CD4-positive, alpha-beta T cell treated with Interleukin-6 at 100 ng/mL for 8 hours (primary cell): ENCODE data around the gene CCDC13.

Source experiments
- DNase-seq: peaks from one replicate; pipeline ENCODE4 v3.0.0-alpha.2; 2020; ENCODE audit warnings: mixed read lengths, low spot score

CCDC13 gene

GRCh38 chr3:42732829-42733459 is 40.1 kb downstream of the CCDC13 start:
- no peak for DNase-seq

DNA sequence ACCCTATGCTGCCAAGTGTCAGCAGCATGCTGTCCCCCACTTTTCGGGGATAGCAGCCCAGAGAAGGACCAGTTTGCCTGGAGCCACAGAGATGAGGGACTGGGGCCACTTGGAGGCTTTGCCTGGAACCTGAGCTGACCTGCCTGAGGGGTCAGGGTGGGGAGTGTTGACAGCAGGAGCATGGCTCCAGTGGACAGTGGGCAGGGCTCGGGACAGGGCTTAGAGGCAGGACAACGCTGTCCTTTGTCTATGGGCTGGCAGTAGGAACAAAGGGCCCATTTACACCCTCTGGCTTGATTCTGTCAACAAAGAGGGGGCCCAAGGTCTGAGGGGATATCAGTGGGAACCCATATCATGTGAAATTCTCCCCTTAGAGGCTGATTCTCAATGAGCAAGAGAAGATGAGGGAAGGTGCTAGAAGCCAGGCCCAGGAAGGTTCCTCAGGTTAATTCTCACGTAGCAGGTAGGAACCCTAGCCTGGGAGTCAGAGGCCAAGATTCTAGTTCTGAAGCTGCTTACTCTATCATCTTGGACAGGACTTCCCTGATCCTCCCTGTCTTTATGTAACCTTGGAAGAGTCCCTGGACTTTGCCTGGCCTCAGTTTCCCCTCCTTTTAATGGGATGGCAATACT is 40.7 kb downstream of the CCDC13 start:
- DNase-seq, result no peak

- DNase-seq, result no peak
These were observed 41.4 kb downstream of the CCDC13 start for GRCh38 chr3:42731476-42732195.

GRCh38 chr3:42730706-42731420 is 42.2 kb downstream of the CCDC13 start:
- no peak for DNase-seq

DNA sequence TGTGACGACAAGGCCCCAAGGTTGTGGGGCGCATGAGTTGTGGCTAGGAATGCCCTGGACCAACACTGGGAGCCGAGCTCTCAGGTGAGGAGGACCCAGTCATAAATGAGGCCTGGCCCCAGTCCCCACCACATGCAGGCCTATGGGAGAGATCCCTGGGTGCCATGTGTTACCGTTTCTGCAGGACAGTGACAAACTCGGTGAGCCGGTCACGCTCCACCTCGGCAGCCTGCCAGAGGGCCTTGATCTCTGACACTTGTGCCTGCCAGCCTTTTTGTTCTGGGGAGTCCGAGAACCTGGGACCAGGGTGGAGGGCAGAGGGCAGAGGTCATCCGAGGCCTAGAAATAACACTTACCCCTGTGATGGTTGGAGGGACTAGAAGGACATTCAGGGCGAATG is 42.8 kb downstream of the CCDC13 start:
- no peak for DNase-seq

GRCh38 chr3:42729404-42730145 is 43.5 kb downstream of the CCDC13 start:
- DNase-seq, result no peak

DNA sequence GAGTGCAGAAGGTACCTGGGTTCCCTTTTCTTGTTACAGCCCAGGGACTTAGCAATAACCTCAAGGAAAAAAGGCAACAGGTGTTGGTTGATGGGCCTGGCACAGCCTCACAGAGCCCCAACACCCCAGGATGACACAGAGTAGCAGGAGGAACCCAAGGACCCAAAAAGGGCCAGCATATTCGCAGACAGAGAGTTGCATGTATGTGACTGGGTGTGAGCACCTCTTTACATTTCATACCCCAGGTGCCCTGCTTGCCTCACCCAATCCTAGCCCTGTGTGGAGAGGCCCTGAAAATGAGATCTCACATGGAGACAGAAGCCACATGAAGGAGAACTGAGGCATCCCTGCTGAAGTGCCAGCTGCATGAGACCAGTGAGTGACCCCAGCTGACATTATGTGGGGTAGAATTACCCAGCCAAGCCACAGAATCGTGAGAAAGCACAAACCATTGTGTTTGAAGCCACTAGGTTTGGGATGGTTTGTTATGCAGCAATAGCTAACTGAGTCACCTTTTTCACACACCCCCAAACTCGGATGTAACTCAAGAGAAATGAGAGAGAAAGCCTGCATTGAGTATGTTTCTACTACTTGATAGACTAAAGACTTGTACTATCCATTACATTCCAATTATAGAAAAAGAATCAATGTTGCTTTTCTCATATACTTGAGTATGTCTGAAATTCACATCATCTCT is 44.2 kb downstream of the CCDC13 start:
- no peak for DNase-seq

DNA sequence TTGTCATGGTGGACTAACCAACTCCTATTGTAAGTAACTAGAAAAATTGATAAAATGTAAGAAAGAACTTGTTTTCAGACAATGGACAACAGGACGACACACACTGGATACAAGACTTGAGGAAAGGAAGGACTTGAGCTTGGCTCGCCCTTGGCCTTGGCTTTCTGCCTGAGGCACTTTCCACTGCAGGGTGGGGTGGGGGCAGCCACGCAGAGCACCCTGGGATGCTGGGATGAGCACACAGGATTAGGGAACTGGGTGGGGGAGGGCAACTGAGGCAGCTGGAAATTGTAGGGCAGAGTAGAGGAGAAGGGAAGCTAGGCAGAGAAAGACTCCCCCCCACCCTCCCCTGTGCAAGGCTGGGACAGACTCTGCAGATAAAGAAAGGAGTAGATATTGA is 45.0 kb downstream of the CCDC13 start:
- no peak for DNase-seq

- DNase-seq, result no peak
These were observed 47.6 kb downstream of the CCDC13 start for GRCh38 chr3:42725454-42725853.

GRCh38 chr3:42723219-42723618 is 49.8 kb downstream of the CCDC13 start:
- no peak for DNase-seq
